ENCODE data around the gene GUK1. TPM values are rescaled to one million over a fixed set of nuclear protein-coding genes. Genes with fewer than 3 reads are reported as not detected.

GUK1 gene
- total and polyA plus RNA-seq, 4 donors, result 158 to 476 (median 307) TPM

- no peak overlapping the region for H3K9ac ChIP-seq (ENCODE audit: insufficient read depth in 1 of 2, low read length in 2 of 2)
- H3K27me3 ChIP-seq (ENCODE audit: control insufficient read depth in 3 of 3, insufficient read depth in 3 of 3, low read length in 2 of 3), result peaks cover 0 to 36% (median 21%) of the 10 kb centered on the region in 3 donors
- ATAC-seq (ENCODE audit: insufficient read depth, low FRiP score), result no peak
- peaks cover 0 to 2% (median 0%) of the 10 kb centered on the region in 4 donors for H3K9me3 ChIP-seq (ENCODE audit: control insufficient read depth in 4 of 4, insufficient read depth in 3 of 4, low read length in 3 of 4)
- no peak overlapping the region for H3K4me3 ChIP-seq
- 35 to 45% methylated on average over 30 of the region's 30 CpGs for WGBS, 2 donors
- peaks cover 0 to 27% (median 12%) of the 10 kb centered on the region in 5 donors for H3K4me1 ChIP-seq (ENCODE audit: control insufficient read depth in 5 of 5, insufficient read depth in 5 of 5, low read length in 5 of 5)
- no peak for TF ChIP-seq CTCF (IDR thresholded peaks at IDR 0.05; ENCODE audit: control extremely low read depth, extremely low read depth)
- H3K27ac ChIP-seq (ENCODE audit: low read depth in 1 of 2, low read length in 1 of 2), result peak overlapping the region; percentile 66 to 90
- peak; percentile 42 to 63 (median 50) for DNase-seq
- H3K36me3 ChIP-seq (ENCODE audit: control insufficient read depth in 4 of 4, insufficient read depth in 4 of 4, low read length in 4 of 4), result peaks cover 0 to 2% (median 0%) of the 10 kb centered on the region in 4 donors
Measured at GRCh38 chr1:228163007-228163753, 23.1 kb downstream of the GUK1 start.

- H3K9me3 ChIP-seq (ENCODE audit: control insufficient read depth in 4 of 4, insufficient read depth in 3 of 4, low read length in 3 of 4), result no peaks in the 10 kb centered on the region
- TF ChIP-seq CTCF (IDR thresholded peaks at IDR 0.05; ENCODE audit: control extremely low read depth, extremely low read depth), result no peak
- peaks cover 0 to 27% (median 12%) of the 10 kb centered on the region in 5 donors for H3K4me1 ChIP-seq (ENCODE audit: control insufficient read depth in 5 of 5, insufficient read depth in 5 of 5, low read length in 5 of 5)
- no peak for ATAC-seq (ENCODE audit: insufficient read depth, low FRiP score)
- DNase-seq, result no peak
- H3K4me3 ChIP-seq, result no peak overlapping the region
- peaks cover 0 to 31% (median 18%) of the 10 kb centered on the region in 3 donors for H3K27me3 ChIP-seq (ENCODE audit: control insufficient read depth in 3 of 3, insufficient read depth in 3 of 3, low read length in 2 of 3)
- H3K27ac ChIP-seq (ENCODE audit: low read depth in 1 of 2, low read length in 1 of 2), result peak overlapping the region; percentile 66 to 90
- H3K36me3 ChIP-seq (ENCODE audit: control insufficient read depth in 4 of 4, insufficient read depth in 4 of 4, low read length in 4 of 4), result peaks cover 0 to 5% (median 0%) of the 10 kb centered on the region in 4 donors
- H3K9ac ChIP-seq (ENCODE audit: insufficient read depth in 1 of 2, low read length in 2 of 2), result no peak overlapping the region
- WGBS, 2 donors, result 92 to 93% methylated on average over 10 of the region's 10 CpGs
Measured at GRCh38 chr1:228163776-228164519, 23.9 kb downstream of the GUK1 start.

GRCh38 chr1:228164561-228165371 lies 24.7 kb downstream of the GUK1 start:
- H3K4me3 ChIP-seq, result peak overlapping the region; percentile 43
- no peak for DNase-seq

More at GRCh38 chr1:228164561-228165371, 24.7 kb downstream of the GUK1 start:
- Histone ChIP-seq H3K9me3 (ENCODE audit: control insufficient read depth in 4 of 4, insufficient read depth in 3 of 4, low read length in 3 of 4) (no peaks in the 10 kb centered on the region), H3K4me1 (ENCODE audit: control insufficient read depth in 5 of 5, insufficient read depth in 5 of 5, low read length in 5 of 5) (peaks cover 0 to 27% (median 12%) of the 10 kb centered on the region in 5 donors), H3K9ac (ENCODE audit: insufficient read depth in 1 of 2, low read length in 2 of 2) (peak overlapping the region; percentile 49 to 92), H3K27me3 (ENCODE audit: control insufficient read depth in 3 of 3, insufficient read depth in 3 of 3, low read length in 2 of 3) (peaks cover 0 to 23% (median 10%) of the 10 kb centered on the region in 3 donors), H3K36me3 (ENCODE audit: control insufficient read depth in 4 of 4, insufficient read depth in 4 of 4, low read length in 4 of 4) (peaks cover 0 to 5% (median 0%) of the 10 kb centered on the region in 4 donors), H3K27ac (ENCODE audit: low read depth in 1 of 2, low read length in 1 of 2) (peak overlapping the region; percentile 73 to 91)
- 42% methylated on average over 20 of the region's 20 CpGs for WGBS, 2 donors
- ATAC-seq (ENCODE audit: insufficient read depth, low FRiP score), result no peak
- TF ChIP-seq CTCF (IDR thresholded peaks at IDR 0.05; ENCODE audit: control extremely low read depth, extremely low read depth), result no peak
